Erythroblast (primary cell): ENCODE data around the gene UPK1A.

ENCODE experiments used
- GATA1 ChIP-seq: IDR thresholded peaks from 2 replicates; pipeline ENCODE4 v1.6.1; 2011; ENCODE audit warnings: low read depth, mild to moderate bottlenecking, control low read depth, low read length, moderate library complexity
- POLR2A ChIP-seq: IDR thresholded peaks from 2 replicates; pipeline ENCODE4 v1.6.1; 2011; ENCODE audit warnings: mild to moderate bottlenecking, low read length

DNA sequence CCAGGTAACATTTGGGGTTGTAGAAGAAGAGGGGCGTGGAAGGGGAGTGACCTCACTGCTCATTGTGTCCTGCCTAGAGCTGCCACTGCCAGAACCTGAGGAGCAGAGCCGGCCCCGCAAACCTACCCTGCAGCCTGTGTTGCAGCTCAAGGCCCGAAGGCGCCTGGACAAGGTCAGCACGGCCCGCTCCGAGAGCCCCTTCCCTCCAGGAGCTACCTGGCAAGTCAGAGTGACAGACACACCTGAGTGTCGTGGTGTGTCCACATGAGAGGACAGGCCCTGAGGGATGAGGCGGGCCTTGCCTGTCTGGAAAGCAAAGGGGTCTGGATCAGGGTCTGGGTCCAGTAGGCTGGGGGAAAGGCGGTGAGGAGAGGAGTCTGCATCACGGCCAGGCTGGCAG lies 58.2 kb downstream of the UPK1A start:
- no peak for TF ChIP-seq POLR2A
- no peak for TF ChIP-seq GATA1
